HepG2 (cell line): ENCODE measurements around the gene HNF1B. TPM values are rescaled to one million over a fixed set of nuclear protein-coding genes. Genes with fewer than 3 reads are reported as not detected.

Experiments used
- CREB1 ChIP-seq, 2 experiments: fragments of 450-650 bp in 1 of 2; IDR thresholded peaks; 2 replicates each; pipeline ENCODE4 v1.6.1; 2016 to 2017; ENCODE audit warnings: control low read depth in 1 of 2, mild to moderate bottlenecking in 1 of 2, missing compliant biosample characterization in 1 of 2, missing genetic modification characterization in 1 of 2
- ISL2 ChIP-seq: sonication (generic); formaldehyde crosslinking; IDR thresholded peaks from 2 replicates; pipeline ENCODE4 v1.5.0; 2020; ENCODE audit warnings: missing genetic modification reagents
- KDM2A ChIP-seq: sonication (generic); formaldehyde crosslinking; IDR thresholded peaks from 2 replicates; pipeline ENCODE4 v1.4.0; 2020; ENCODE audit warnings: low read depth, missing genetic modification reagents, borderline replicate concordance
- KMT2A ChIP-seq: sonication (generic); formaldehyde crosslinking; IDR thresholded peaks from 2 replicates; pipeline ENCODE4 v1.4.0; 2020; ENCODE audit warnings: missing genetic modification reagents
- NFATC3 ChIP-seq: sonication (generic); formaldehyde crosslinking; IDR thresholded peaks from 2 replicates; pipeline ENCODE4 v1.5.1; 2020; ENCODE audit warnings: mild to moderate bottlenecking, missing genetic modification reagents
- NONO ChIP-seq, 2 experiments: fragments of 450-650 bp in 1 of 2; sonication (generic) in 1 of 2; formaldehyde crosslinking in 1 of 2; IDR thresholded peaks in 1 of 2; conservative IDR thresholded peaks in 1 of 2; 2 replicates each; pipeline versions ENCODE4 v1.6.1 to v1.8.0; 2017 to 2022; ENCODE audit warnings: mild to moderate bottlenecking in 1 of 2, missing genetic modification reagents in 1 of 2, moderate library complexity in 1 of 2
- NRL ChIP-seq: sonication (generic); formaldehyde crosslinking; IDR thresholded peaks from 2 replicates; pipeline ENCODE4 v1.5.0; 2020; ENCODE audit warnings: missing genetic modification reagents, mild to moderate bottlenecking, moderate library complexity, borderline replicate concordance
- RAD51 ChIP-seq: fragments of 450-650 bp; IDR thresholded peaks from 2 replicates; pipeline ENCODE4 v1.6.1; 2016; ENCODE audit warnings: borderline replicate concordance
- REST ChIP-seq, 2 experiments: IDR thresholded peaks; 2 replicates each; pipeline ENCODE4 v1.6.1; 2011 to 2012; ENCODE audit warnings: low read length in 2 of 2, borderline replicate concordance in 1 of 2, low read depth in 1 of 2, mild to moderate bottlenecking in 1 of 2, moderate library complexity in 1 of 2
- SNAI1 ChIP-seq: sonication (generic); formaldehyde crosslinking; IDR thresholded peaks from 2 replicates; pipeline ENCODE4 v1.5.0; 2020; ENCODE audit warnings: mild to moderate bottlenecking, missing genetic modification reagents, borderline replicate concordance
- SP5 ChIP-seq: IDR thresholded peaks from 2 replicates; pipeline ENCODE4 v1.6.1; 2016; ENCODE audit warnings: low read depth, borderline replicate concordance
- THYN1 ChIP-seq: sonication (generic); formaldehyde crosslinking; IDR thresholded peaks from 2 replicates; pipeline ENCODE4 v1.8.1; 2023; ENCODE audit warnings: low read depth, mild to moderate bottlenecking, moderate library complexity, missing genetic modification reagents, borderline replicate concordance
- U2AF2 ChIP-seq: fragments of 200-400 bp; formaldehyde crosslinking; IDR thresholded peaks from 2 replicates; pipeline ENCODE4 v1.6.1; 2017; ENCODE audit warnings: low read depth, mild to moderate bottlenecking, low read length
- ZBTB14 ChIP-seq: sonication (generic); formaldehyde crosslinking; IDR thresholded peaks from 2 replicates; pipeline ENCODE4 v1.4.0; 2020; ENCODE audit warnings: missing genetic modification reagents
- ZBTB8A ChIP-seq: sonication (generic); formaldehyde crosslinking; IDR thresholded peaks from 2 replicates; pipeline ENCODE4 v1.4.0; 2020; ENCODE audit warnings: mild to moderate bottlenecking, low read depth, missing genetic modification reagents, borderline replicate concordance
- ZNF282 ChIP-seq: fragments of 450-650 bp; IDR thresholded peaks from 2 replicates; pipeline ENCODE4 v1.6.1; 2018; ENCODE audit not compliant: partially characterized antibody
- ZNF296 ChIP-seq: sonication (generic); formaldehyde crosslinking; conservative IDR thresholded peaks from 2 replicates; pipeline ENCODE4 v1.5.0; 2020; ENCODE audit warnings: mild to moderate bottlenecking, missing genetic modification reagents
- ZNF3 ChIP-seq: IDR thresholded peaks from 2 replicates; pipeline ENCODE4 v1.7.0; 2017; ENCODE audit warnings: inconsistent platforms
- ZNF350 ChIP-seq: sonication (generic); formaldehyde crosslinking; IDR thresholded peaks from 2 replicates; pipeline ENCODE4 v1.4.0; 2020; ENCODE audit warnings: mild to moderate bottlenecking, low read depth, missing genetic modification reagents, borderline replicate concordance
- ZNF431 ChIP-seq: sonication (generic); formaldehyde crosslinking; IDR thresholded peaks from 2 replicates; pipeline ENCODE4 v1.9.0; 2022; ENCODE audit warnings: missing genetic modification reagents, low read depth, mild to moderate bottlenecking, borderline replicate concordance
- ZNF432 ChIP-seq: sonication (generic); formaldehyde crosslinking; IDR thresholded peaks from 2 replicates; pipeline ENCODE4 v1.5.0; 2020; ENCODE audit warnings: missing genetic modification reagents, mild to moderate bottlenecking, borderline replicate concordance
- ZNF556 ChIP-seq: sonication (generic); formaldehyde crosslinking; IDR thresholded peaks from 2 replicates; pipeline ENCODE4 v1.4.0; 2020; ENCODE audit warnings: mild to moderate bottlenecking, missing genetic modification reagents, borderline replicate concordance
- ZNF619 ChIP-seq: sonication (generic); formaldehyde crosslinking; IDR thresholded peaks from 2 replicates; pipeline ENCODE4 v1.4.0; 2020; ENCODE audit warnings: mild to moderate bottlenecking, missing genetic modification reagents
- ZNF773 ChIP-seq: sonication (generic); formaldehyde crosslinking; IDR thresholded peaks from 2 replicates; pipeline ENCODE4 v1.4.0; 2020; ENCODE audit warnings: missing genetic modification reagents, borderline replicate concordance
- ZNF777 ChIP-seq: sonication (generic); formaldehyde crosslinking; IDR thresholded peaks from 2 replicates; pipeline ENCODE4 v1.4.0; 2020; ENCODE audit warnings: missing genetic modification reagents
- ZNF790 ChIP-seq: sonication (generic); formaldehyde crosslinking; IDR thresholded peaks from 2 replicates; pipeline ENCODE4 v1.8.0; 2022; ENCODE audit warnings: missing genetic modification reagents, mild to moderate bottlenecking, borderline replicate concordance
- polyA plus RNA-seq, 8 experiments: library from polyadenylated mRNA; depleted of rRNA in 3 of 8; stranded (reverse) in 7 of 8; unstranded in 1 of 8; fragments of >200 nt; fragmentation: Illumina TruSeq in 4 of 8; extraction: Trizol in 4 of 8; gene quantifications; 2 replicates each; pipeline versions ENCODE4 v1.2.1 to v1.2.3, GENCODE V29; 2011 to 2016; ENCODE audit warnings: low read depth in 4 of 8, missing spikeins in 1 of 8, mixed read lengths in 1 of 8; ENCODE audit not compliant: insufficient read depth in 1 of 8
- total RNA-seq, 5 experiments: library from RNA; depleted of rRNA; stranded (reverse); fragments of >200 nt; fragmentation: Illumina TruSeq; extraction: Trizol; gene quantifications; 2 replicates each; pipeline ENCODE4 v1.2.3, GENCODE V29; 2016; ENCODE audit warnings: low read depth in 1 of 5

HNF1B gene
- total and polyA plus RNA-seq, 2 of the 13 experiments (the other 11 are each of a cell fraction or from before 2014, with no cell fraction given) = 1.9 to 5.3 TPM

GRCh38 chr17:37708616-37709212 lies 36.1 kb downstream of the HNF1B start (continued):
- TF ChIP-seq REST (IDR thresholded peaks at IDR 0.05; ENCODE audit: borderline replicate concordance in 1 of 2, low read depth in 1 of 2, low read length in 2 of 2) = no peak
- peak; percentile 98 for TF ChIP-seq SP5 (CRISPR knock-in tag)
- TF ChIP-seq ZNF773 (CRISPR knock-in tag) = no peak
- TF ChIP-seq RAD51 = no peak
- peak; percentile 56; the same call in 1 of the 2 replicates for TF ChIP-seq ZNF619 (CRISPR knock-in tag)
- peak; percentile 74 for TF ChIP-seq CREB1 (IDR thresholded peaks at IDR 0.05)
- peak; percentile 58 for TF ChIP-seq CREB1 (CRISPR knock-in tag; IDR thresholded peaks at IDR 0.05)
- TF ChIP-seq ZNF350 (CRISPR knock-in tag) = peak; percentile 65; the same call in 1 of the 2 replicates
- no peak for TF ChIP-seq U2AF2
- no peak for TF ChIP-seq ZNF432 (CRISPR knock-in tag)
- 0 out of 2 replicates have a peak, but pooled peaks have one; percentile 62 for TF ChIP-seq ZNF431 (CRISPR knock-in tag)
- no peak for TF ChIP-seq ZNF3 (CRISPR knock-in tag)
- no peak for TF ChIP-seq NONO (IDR thresholded peaks at IDR 0.05)
- TF ChIP-seq NONO (CRISPR knock-in tag; conservative IDR thresholded peaks at IDR 0.05) = no peak
- no peak for TF ChIP-seq ZBTB8A (CRISPR knock-in tag)
- no peak for TF ChIP-seq ZBTB14 (CRISPR knock-in tag)
- TF ChIP-seq ZNF790 (CRISPR knock-in tag) = no peak; the same call in 1 of the 2 replicates
- no peak for TF ChIP-seq ZNF777 (CRISPR knock-in tag)
- TF ChIP-seq SNAI1 (CRISPR knock-in tag) = no peak
- TF ChIP-seq THYN1 (CRISPR knock-in tag) = no peak
- no peak for TF ChIP-seq ISL2 (CRISPR knock-in tag)
- no peak for TF ChIP-seq NRL
- TF ChIP-seq NFATC3 = no peak
- no peak; the same call in 1 of the 2 replicates for TF ChIP-seq KDM2A (CRISPR knock-in tag)
- no peak for TF ChIP-seq ZNF282
- TF ChIP-seq ZNF556 = no peak
- TF ChIP-seq KMT2A (CRISPR knock-in tag) = no peak
- no peak for TF ChIP-seq ZNF296 (CRISPR knock-in tag)
